Skin of body (tissue), 2 donors: ENCODE results near the gene METAP1. TPM values are rescaled to one million over a fixed set of nuclear protein-coding genes. Genes with fewer than 3 reads are reported as not detected.
"Not testable (repeated sequence)": the region's sequence is repeated elsewhere in the genome, so short reads cannot be mapped to it uniquely, and the experiment has no call there.

ENCODE experiments used
- DNase-seq: peaks from one replicate; lab custom pipeline; 2025; lab: John Stamatoyannopoulos, UW
- total RNA-seq: library from RNA; depleted of rRNA; stranded (reverse); fragments of >200 nt; gene quantifications from one replicate; pipeline ENCODE4 v1.2.3, GENCODE V29; 2014

Gene METAP1
- total RNA-seq, 1 donor from 2014 or later: 25.3 TPM

- no peak for DNase-seq
Observed at GRCh38 chr4:98996765-98997068, 1.2 kb downstream of the METAP1 start.

GRCh38 chr4:98997166-98997565 is 1.6 kb downstream of the METAP1 start:
- DNase-seq: no peak

- no peak for DNase-seq
Observed at GRCh38 chr4:98998551-98998950, 3.0 kb downstream of the METAP1 start.

GRCh38 chr4:99002279-99002678 is 6.8 kb downstream of the METAP1 start:
- DNase-seq: no peak

- DNase-seq: no peak
Observed at GRCh38 chr4:99008051-99008450, 12.5 kb downstream of the METAP1 start.

GRCh38 chr4:99011910-99012309 is 16.4 kb downstream of the METAP1 start:
- DNase-seq: no peak

- no peak for DNase-seq
Observed at GRCh38 chr4:99013402-99013843, 17.9 kb downstream of the METAP1 start.

GRCh38 chr4:99013884-99014523 is 18.5 kb downstream of the METAP1 start:
- DNase-seq: no peak

GRCh38 chr4:99021386-99021785 is 25.9 kb downstream of the METAP1 start:
- DNase-seq: no peak

GRCh38 chr4:99022566-99022965 is 27.0 kb downstream of the METAP1 start:
- DNase-seq: no peak

GRCh38 chr4:99023800-99024251 is 28.3 kb downstream of the METAP1 start:
- DNase-seq: not testable (repeated sequence)

- no peak for DNase-seq
Observed at GRCh38 chr4:99024481-99025275, 29.2 kb downstream of the METAP1 start.

GRCh38 chr4:99025506-99025905 is 30.0 kb downstream of the METAP1 start:
- no peak for DNase-seq

GRCh38 chr4:99027304-99027703 is 31.8 kb downstream of the METAP1 start:
- DNase-seq: no peak

GRCh38 chr4:99028187-99028586 is 32.7 kb downstream of the METAP1 start:
- no peak for DNase-seq

GRCh38 chr4:99029018-99029735 is 33.7 kb downstream of the METAP1 start:
- no peak for DNase-seq

- no peak for DNase-seq
Observed at GRCh38 chr4:99029852-99030251, 34.3 kb downstream of the METAP1 start.

- no peak for DNase-seq
Observed at GRCh38 chr4:99033956-99034355, 38.4 kb downstream of the METAP1 start.

GRCh38 chr4:99038213-99038612 is 42.7 kb downstream of the METAP1 start:
- DNase-seq: no peak

GRCh38 chr4:99043346-99043745 is 47.8 kb downstream of the METAP1 start:
- DNase-seq: no peak

GRCh38 chr4:99047710-99048109 is 52.2 kb downstream of the METAP1 start:
- DNase-seq: no peak

GRCh38 chr4:99052902-99053301 is 57.4 kb downstream of the METAP1 start:
- DNase-seq: no peak
